Measurements from ENCODE around the gene FBXO24. TPM values are rescaled to one million over a fixed set of nuclear protein-coding genes. Genes with fewer than 3 reads are reported as not detected.

Gene FBXO24
- total RNA-seq, 1 donor = 0.54 TPM

DNA sequence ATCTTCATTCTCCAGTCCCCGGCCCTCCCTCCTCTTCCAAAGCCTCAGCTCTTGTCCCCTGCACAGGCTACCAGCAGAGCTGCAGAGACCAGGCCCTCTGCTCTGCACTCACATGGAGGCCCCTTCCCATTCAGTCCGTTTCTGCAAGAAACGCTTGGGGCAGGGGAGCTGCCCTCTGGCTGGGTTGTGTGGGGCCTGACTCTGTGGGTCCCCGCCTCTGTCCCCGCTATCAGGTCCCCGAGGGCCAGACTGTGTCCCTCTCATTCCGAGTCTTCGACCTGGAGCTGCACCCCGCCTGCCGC, 17.5 kb downstream of the FBXO24 start:
- TF ChIP-seq, protein P1, sequence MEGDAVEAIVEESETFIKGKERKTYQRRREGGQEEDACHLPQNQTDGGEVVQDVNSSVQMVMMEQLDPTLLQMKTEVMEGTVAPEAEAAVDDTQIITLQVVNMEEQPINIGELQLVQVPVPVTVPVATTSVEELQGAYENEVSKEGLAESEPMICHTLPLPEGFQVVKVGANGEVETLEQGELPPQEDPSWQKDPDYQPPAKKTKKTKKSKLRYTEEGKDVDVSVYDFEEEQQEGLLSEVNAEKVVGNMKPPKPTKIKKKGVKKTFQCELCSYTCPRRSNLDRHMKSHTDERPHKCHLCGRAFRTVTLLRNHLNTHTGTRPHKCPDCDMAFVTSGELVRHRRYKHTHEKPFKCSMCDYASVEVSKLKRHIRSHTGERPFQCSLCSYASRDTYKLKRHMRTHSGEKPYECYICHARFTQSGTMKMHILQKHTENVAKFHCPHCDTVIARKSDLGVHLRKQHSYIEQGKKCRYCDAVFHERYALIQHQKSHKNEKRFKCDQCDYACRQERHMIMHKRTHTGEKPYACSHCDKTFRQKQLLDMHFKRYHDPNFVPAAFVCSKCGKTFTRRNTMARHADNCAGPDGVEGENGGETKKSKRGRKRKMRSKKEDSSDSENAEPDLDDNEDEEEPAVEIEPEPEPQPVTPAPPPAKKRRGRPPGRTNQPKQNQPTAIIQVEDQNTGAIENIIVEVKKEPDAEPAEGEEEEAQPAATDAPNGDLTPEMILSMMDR (IDR thresholded peaks at IDR 0.05; ENCODE audit: insufficient read depth, low read length) = no peak
- DNase-seq (ENCODE audit: low read depth) = peak; percentile 36
- H3K4me3 ChIP-seq (ENCODE audit: low read depth, low read length) = peak overlapping the region; percentile 98

GRCh38 chr7:100604028-100604975, 18.2 kb downstream of the FBXO24 start:
- TF ChIP-seq, protein P1 (IDR thresholded peaks at IDR 0.05; ENCODE audit: insufficient read depth, low read length) = peak; percentile 33
- DNase-seq (ENCODE audit: low read depth) = peak; percentile 54

DNA sequence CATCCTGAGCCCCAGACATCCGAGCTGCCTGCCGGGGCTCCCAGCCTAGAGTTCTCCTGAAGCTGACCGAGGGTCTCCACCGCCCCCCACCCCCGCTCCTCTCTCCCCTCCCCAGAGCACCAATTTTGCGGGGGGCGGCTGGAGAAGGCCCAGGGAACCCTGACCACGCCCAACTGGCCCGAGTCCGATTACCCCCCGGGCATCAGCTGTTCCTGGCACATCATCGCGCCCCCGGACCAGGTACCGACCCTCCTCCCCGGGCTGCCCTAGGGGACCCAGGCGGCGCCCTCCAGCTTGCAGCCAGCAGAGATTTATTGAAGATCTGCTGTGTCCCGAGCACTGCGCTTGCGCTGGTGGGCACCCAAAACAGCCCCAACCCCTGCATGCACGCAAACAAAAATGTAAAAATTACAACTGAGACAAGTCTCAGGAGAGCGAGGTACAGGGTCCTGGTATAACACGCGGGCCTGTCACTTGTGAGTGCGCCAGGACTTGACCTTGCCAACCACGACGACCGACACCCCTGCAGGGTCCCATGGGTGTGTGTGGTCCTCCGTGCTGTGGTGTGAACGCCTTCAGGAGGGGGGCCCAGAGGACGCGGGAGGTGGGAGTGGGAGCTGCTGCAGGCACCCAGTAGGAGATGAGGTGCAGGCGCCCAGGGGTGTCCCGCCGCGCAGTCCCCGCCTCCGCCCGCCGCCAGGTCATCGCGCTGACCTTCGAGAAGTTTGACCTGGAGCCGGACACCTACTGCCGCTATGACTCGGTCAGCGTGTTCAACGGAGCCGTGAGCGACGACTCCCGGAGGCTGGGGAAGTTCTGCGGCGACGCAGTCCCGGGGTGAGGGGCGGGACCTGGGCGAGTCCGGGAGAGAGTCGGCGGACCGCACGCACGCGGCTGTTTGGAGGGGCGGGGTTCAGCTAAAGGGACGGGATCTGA, 19.1 kb downstream of the FBXO24 start:
- H3K4me3 ChIP-seq (ENCODE audit: low read depth, low read length) = peak overlapping the region; percentile 98
- TF ChIP-seq, protein P1 (IDR thresholded peaks at IDR 0.05; ENCODE audit: insufficient read depth, low read length) = no peak
- DNase-seq (ENCODE audit: low read depth) = no peak

More at GRCh38 chr7:100604028-100604975, 18.2 kb downstream of the FBXO24 start:
- H3K4me3 ChIP-seq (ENCODE audit: low read depth, low read length) = peak overlapping the region; percentile 98

DNA sequence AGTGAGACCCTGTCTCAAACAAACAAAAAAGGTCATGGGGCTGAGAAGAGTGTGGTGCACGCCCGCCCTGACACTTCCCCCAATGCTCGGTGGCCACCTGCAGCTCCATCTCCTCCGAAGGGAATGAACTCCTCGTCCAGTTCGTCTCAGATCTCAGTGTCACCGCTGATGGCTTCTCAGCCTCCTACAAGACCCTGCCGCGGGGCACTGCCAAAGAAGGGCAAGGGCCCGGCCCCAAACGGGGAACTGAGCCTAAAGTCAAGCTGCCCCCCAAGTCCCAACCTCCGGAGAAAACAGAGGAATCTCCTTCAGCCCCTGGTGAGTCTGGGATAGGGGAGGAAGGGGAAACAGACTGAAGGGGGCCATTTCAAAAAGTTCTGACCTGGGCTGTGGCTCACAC, 20.2 kb downstream of the FBXO24 start:
- no peak for DNase-seq (ENCODE audit: low read depth)

GRCh38 chr7:100607111-100607510, 21.0 kb downstream of the FBXO24 start:
- no peak overlapping the region for H3K4me3 ChIP-seq (ENCODE audit: low read depth, low read length)
- peak; percentile 29 for DNase-seq (ENCODE audit: low read depth)
- TF ChIP-seq, protein P1 (IDR thresholded peaks at IDR 0.05; ENCODE audit: insufficient read depth, low read length) = no peak

More for the DNA sequence above, 20.2 kb downstream of the FBXO24 start:
- H3K4me3 ChIP-seq (ENCODE audit: low read depth, low read length) = no peak overlapping the region
- TF ChIP-seq, protein P1 (IDR thresholded peaks at IDR 0.05; ENCODE audit: insufficient read depth, low read length) = no peak

DNA sequence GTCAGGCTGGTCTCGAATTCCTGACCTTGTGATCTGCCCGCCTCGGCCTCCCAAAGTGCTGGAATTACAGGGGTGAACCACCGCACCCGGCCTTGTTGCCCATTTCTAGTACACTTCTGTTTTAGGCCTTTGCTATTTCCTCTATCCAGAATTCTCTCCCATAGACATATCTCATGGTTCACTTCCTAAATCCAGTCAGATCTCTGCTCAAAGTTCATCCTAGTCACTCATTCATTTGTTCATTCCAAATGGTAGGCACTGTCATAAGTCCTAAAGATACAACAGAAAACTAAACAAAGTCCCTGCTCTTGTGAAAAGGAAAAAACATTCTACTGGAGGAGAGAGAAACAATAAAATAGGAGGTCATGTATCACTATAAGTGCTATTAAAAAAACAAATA, 23.8 kb downstream of the FBXO24 start:
- TF ChIP-seq, protein P1 (IDR thresholded peaks at IDR 0.05; ENCODE audit: insufficient read depth, low read length) = no peak
- no peak overlapping the region for H3K4me3 ChIP-seq (ENCODE audit: low read depth, low read length)
- no peak for DNase-seq (ENCODE audit: low read depth)
